B cell (primary cell): ENCODE measurements around the gene C17orf113.

Experiments used
- EZH2 ChIP-seq: IDR thresholded peaks from 2 replicates; pipeline ENCODE4 v1.6.1; 2012; ENCODE audit warnings: borderline replicate concordance, low read depth, mild to moderate bottlenecking, moderate library complexity, low read length; ENCODE audit not compliant: insufficient read depth, poor library complexity, severe bottlenecking
- TF ChIP-seq, protein P1 (sequence below): fragments of 200-600 bp; IDR thresholded peaks from one replicate; pipeline ENCODE4 v1.8.0; 2022; ENCODE audit warnings: antibody characterized with exemption, mild to moderate bottlenecking

DNA sequence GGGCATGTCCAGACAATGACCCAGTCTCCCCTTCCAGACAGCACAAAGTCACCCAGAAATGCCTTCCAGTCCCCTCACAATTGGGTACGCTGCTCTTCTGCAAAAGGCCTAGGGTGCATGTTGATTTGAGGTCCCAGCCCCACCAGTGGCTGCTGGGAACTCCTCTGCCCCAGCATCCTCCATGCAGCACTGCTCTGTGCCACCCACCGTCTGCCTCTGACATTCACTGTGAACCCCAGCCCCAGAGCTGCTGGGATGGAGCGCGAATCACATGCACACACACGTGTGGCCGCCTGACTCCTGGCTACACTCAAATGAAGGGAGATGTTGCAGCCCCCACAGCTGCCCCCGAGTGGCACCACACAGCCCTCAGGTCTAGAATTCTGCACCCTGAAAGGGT is 1.2 kb upstream of the C17orf113 start:
- TF ChIP-seq, protein P1, sequence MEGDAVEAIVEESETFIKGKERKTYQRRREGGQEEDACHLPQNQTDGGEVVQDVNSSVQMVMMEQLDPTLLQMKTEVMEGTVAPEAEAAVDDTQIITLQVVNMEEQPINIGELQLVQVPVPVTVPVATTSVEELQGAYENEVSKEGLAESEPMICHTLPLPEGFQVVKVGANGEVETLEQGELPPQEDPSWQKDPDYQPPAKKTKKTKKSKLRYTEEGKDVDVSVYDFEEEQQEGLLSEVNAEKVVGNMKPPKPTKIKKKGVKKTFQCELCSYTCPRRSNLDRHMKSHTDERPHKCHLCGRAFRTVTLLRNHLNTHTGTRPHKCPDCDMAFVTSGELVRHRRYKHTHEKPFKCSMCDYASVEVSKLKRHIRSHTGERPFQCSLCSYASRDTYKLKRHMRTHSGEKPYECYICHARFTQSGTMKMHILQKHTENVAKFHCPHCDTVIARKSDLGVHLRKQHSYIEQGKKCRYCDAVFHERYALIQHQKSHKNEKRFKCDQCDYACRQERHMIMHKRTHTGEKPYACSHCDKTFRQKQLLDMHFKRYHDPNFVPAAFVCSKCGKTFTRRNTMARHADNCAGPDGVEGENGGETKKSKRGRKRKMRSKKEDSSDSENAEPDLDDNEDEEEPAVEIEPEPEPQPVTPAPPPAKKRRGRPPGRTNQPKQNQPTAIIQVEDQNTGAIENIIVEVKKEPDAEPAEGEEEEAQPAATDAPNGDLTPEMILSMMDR: no peak
- TF ChIP-seq EZH2: no peak
